ELR (cell line): ENCODE measurements around the gene ANKRD44.

Experiments
- DNase-seq: peaks from one replicate; pipeline ENCODE4 v3.0.0-alpha.2; 2015; ENCODE audit warnings: low read depth

ANKRD44 gene

DNA sequence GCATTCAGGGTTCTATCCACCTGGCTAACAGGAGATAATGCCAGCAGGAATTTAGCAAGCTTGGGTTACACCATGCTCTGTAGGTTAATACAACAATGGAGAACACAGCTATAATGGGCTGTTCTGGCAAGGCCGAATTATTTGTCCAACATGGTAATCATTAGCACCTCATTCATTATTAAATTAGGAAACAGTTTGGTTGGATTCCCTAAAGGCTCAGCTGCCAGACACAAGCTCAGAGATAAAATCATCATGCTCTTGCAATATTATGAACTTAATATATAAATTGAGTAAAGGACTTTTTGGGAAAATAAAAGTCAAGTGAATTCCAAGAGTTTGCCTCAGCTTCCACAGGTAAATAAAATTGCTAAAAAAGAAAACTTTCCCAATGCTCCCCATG is 166.4 kb downstream of the ANKRD44 start:
- no peak for DNase-seq

DNA sequence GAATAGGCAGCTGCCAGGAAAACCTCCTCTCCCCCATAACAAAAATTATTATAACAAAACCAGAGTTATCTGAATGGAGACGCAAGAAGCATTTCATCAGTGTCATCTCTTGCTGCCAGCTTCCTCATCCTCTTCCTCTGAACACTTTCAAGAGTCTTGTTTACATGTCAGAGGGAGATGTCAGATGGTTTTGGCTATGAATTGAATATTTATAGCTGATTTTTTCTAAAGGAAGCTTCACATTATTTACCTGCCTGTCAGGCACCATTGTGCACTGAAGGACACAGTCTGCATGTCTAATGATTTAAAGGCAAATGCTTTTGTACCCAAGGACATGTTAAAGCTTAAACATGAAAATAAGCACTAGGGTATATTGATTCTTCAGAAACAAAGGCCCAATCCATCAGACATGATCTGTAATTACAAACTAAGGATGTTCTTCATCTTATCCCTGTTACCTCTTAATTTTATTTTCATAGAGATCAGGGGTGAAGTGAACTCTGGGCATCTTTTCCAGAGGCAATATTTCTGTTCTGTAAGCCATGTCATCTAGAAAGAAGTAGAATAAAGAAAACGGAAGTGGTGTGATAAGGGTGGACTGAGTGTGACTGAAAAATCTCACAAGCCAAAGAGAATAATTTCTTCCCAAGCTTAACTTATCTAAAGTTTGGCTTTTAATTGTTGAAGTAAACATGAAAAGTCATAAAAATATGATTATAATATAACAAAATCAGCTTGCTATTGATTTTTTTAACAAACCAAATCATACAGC is 168.7 kb downstream of the ANKRD44 start:
- no peak for DNase-seq

DNA sequence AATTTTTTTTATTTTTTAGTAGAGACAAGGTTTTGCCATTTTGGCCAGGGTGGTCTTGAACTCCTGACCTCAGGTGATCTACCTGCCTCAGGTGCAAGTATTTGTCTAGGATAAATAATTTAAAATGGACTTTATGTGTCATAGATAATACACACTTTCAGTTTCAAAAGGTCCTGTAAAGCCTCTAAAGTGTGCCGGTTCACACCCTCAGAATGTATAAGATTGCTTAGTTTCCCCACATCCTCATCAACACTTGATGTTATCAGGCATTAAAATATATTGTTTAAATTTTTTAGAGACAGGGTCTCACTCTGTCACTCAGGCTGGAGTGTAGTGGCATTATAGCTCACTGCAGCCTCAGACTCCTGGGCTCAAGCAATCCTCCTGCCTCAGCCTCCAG is 170.5 kb downstream of the ANKRD44 start:
- no peak for DNase-seq

DNA sequence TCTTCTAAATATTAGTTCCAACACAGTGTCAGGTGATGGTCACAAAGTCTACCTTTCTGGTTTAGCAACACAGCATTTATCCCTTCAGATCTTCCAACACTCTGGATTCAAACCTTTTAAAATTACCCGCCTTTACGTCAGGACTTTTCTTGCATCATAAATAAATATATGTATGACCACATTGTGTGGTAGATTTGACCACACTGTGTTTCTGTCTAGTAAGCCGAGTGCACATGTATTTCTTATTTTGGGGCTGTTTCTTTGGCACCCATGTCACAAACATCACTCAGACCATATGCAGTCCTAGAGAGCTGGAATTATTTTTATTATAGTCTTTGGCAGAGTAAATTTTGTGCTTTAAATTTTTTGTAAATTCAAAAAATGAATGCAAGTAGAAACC is 172.1 kb downstream of the ANKRD44 start:
- no peak for DNase-seq

DNA sequence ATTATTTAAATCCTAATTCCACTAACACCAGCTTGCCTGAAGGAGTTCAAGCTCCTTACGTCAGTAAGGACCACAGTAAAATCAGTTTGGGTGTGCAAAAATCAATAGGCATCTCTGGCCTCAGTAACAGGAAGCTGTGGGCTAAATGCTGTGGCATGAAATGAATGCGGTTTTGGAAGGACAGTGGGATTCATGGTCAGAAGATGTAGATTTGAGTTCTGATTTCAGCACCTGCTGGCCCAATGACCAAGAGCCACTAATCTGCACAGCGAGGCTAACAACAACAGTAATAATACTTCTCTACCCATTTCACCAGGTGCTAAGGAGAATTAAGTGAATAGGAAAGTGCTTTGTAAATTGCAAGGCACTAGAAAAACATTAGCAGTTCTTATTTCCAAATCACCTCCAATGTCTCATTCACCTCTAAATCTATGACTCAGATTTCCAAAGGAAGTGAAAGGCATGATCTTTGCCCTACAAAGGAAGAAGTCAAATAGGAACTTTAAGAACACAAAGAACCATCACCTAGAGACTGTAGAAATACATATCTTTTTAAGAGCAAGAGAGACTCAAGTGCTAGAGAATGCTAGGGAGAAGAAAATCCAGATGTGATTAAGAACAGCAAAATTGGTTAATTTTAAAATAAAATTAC is 172.6 kb downstream of the ANKRD44 start:
- DNase-seq: peak; percentile 69

DNA sequence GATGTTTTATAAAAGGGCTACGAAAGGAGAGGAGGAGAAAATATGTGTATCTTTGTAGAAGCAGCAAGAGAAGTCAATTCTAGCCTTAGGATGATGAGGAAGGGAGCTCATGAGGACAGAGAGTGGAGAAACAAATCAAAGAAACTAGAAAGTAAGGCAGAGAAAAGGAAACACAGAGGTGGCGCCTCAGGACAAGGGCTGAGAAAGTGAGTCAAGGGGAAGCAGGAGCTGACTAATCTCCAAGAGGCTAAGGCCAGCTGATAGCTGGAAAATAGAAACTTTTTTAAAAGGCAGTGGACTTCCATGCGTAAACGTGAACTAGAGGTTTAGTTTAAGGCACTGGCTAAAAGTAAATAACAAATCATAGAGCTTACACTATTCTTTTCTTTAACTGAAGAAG is 173.3 kb downstream of the ANKRD44 start:
- peak; percentile 85 for DNase-seq

DNA sequence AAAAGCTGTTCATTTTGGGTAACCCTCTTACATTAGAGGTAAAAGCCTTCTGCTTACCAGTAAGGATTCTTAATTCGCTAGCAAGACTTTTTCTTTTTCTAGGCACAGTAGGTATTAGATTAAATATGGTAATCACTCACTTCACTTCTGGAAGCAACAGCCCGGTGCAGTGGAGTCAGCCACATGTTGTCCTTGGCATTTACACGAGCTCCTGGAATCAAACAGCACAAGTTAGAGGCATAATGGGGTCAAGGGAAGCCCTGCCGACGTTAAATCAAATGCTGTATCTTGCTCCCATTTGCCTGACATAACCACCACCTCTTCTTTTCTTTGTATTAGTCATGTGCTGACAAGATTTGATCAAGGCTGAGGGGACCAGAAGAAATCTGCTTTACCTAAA is 174.1 kb downstream of the ANKRD44 start:
- DNase-seq: peak; percentile 16

DNA sequence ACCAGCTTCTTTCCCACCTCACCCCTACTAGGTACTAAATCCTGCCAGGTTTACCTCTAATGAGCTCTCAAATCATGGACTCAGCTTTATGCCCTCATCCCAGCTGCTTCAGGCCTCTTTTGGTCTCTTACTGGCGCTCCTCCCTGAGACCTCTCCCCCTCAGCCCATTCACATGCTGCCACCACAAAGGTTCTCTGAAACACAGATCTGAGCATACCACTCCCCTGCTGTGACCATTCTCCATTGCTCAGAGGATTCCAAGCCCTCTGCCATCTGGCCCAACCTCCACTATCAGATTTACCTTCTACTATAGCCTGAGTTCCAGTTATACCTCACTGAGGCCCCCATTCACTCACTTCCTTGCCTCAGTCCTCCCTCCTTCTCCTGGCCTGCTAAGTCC is 174.8 kb downstream of the ANKRD44 start:
- no peak for DNase-seq

DNA sequence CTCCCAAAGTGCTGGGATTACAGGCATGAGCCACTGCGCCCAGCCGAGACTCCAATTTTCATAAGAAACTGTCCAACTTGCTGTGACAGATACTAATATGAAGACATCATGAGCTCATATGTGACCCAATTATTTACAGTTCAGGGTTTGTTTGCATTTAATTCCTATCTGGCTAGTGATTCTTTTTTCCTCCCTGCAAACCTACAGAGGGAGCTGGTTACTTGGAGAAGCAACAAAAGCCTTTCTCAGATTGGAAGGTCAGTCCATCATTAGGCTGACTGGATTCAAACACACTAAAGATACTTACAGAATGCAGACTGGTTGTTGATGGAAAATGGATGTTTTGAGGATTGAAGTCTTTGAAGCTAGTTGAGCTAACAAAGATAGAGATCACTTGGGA is 176.4 kb downstream of the ANKRD44 start:
- peak; percentile 6 for DNase-seq

DNA sequence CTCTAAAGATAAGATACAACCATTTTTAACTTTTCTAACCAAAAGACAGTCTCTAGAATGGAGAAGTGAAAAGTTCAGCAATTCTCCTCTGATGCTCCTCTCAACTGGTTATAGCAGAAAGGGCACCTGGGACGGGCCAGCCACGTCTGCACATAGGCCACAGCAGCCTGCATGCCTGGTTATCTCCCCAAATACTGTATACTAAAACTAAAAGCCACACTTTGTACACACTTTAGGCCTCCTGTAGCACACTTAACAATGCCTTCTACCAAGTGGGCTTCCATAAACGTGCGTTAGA is 179.1 kb downstream of the ANKRD44 start:
- no peak for DNase-seq

DNA sequence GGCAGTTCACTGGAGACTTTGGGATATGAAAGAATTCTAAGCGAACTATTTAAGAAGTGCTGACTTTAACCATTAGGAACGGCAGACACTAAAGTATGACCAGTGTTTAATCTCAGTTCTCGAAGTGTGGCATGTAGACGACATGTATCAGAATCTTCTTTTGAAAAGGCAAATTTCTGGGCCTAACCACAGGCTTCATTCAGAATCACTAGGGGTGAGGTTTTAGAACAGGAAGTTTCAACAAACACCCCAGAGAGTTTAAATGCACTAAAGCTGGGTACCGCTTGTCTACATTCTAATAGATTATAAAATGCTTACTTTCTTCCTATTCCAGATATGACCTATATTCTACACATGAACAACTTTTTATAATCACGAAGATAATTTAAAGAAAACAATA is 180.3 kb downstream of the ANKRD44 start:
- no peak for DNase-seq

DNA sequence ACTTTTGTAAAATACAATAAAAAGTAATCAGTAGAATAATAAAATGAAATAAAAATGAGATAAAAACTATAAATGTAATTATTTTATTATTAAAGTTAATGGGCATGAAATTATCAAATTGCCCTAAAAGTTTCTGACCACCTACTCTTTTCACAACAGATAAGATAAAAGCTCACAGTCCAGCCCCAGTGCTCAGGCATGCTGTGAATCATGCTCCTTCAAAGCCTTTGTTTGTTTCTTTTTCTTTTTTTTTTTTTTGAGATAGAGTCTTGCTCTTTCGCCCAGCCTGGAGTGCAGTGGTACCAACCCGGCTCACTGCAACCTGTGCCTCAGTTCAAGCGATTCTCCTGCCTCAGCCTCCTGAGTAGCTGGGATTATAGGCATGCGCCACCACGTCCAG is 181.7 kb downstream of the ANKRD44 start:
- DNase-seq: peak; percentile 13

DNA sequence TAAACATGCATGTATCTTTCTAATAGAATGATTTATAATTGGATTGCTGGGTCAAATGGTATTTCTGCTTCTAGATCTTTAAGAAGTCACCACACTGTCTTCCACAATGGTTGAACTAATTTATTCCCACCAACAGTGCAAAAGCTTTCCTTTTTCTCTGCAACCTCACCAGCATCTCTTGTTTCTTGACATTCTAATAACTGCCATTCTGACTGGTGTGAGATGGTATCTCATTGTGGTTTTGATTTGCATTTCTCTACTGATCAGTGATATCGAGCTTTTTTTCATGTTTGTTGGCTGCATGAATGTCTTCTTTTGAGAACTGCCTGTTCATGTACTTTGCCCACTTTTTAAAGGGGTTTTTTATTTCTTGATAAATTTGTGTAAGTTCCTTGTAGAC is 182.5 kb downstream of the ANKRD44 start:
- DNase-seq: no peak

DNA sequence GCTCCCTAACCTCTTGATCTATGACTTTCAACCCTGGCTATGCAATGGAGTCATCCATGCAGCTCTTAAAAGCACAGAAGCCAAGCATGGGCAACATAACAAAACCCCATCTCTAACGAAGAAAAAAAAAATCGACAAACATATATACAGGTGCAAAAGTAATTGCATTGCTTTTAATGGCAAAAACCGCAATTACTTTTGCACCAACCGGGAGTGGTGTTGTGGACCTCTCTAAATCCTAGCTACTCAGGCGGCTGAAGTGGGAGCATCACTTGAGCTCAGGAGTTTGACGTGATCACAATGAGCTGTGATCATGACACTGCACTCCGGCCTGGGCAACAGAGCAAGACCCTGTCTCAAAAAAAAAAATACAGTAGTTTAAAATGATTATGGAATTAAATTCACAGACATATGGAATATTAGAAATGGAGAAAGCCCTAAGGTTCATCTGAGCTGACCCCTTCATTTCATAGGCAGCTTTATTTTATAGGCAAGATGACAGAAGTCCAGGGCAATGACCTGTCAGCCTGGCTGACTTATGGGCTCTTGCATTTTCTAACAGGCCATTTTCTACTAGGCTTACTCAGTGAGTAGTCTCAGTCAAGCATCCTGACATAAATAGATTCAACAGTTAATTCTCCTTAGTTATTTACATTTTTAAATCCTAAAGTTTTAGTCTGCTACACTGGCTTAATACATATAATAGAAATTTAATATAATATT is 183.8 kb downstream of the ANKRD44 start:
- DNase-seq: no peak

DNA sequence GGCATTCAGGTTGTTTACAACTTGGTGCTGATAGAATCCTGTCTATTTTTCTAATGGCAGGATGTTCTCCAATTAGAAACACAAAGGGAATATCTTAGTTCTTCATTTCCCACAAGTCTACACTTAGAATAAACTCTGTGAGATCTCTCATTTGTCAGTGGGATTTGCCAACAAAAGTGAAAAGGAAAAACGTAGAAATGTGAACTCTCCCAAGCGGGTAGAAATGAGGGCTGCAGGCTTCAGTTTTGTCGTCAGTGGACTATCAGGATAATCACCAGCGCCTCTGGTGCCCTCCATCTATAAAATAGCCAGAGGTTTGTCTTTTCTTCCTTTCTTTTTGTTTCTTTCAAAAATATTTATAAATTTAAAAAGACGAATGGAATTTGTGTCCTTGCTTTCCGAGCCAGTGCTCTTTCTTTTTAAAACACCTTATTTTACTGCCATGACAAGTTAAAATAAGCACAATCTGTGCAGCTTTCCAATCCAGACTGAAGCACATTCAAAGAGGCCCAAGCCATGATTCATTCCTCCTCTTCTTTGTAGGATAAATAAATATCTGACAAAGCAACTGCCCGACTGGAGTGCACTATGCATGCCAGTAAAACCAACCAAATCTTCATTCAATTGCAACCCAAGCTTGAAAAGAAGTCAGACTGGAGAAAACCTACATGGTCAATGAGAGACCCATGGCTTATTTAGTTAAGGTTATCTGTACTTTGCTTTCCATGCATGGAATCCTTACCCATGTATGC is 185.8 kb downstream of the ANKRD44 start:
- peak; percentile 55 for DNase-seq

DNA sequence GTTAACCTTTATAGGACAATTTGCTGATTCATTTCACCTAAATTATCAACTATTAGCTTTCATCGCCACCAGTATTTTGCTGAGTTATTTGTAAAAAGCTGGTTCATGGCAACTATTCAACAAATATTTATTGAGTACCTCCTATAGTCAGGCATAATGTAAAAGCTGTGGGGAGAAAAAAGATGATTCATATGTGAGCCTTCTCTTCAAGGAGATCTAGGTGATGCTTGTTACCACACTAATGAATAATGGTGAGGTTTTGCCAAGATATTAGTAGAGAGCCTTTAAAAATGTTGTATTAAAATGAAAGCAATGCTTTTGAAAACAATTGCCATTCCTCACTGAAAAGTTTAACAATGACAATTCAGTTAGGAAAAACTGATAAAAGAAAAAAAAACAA is 187.8 kb downstream of the ANKRD44 start:
- peak; percentile 29 for DNase-seq

DNA sequence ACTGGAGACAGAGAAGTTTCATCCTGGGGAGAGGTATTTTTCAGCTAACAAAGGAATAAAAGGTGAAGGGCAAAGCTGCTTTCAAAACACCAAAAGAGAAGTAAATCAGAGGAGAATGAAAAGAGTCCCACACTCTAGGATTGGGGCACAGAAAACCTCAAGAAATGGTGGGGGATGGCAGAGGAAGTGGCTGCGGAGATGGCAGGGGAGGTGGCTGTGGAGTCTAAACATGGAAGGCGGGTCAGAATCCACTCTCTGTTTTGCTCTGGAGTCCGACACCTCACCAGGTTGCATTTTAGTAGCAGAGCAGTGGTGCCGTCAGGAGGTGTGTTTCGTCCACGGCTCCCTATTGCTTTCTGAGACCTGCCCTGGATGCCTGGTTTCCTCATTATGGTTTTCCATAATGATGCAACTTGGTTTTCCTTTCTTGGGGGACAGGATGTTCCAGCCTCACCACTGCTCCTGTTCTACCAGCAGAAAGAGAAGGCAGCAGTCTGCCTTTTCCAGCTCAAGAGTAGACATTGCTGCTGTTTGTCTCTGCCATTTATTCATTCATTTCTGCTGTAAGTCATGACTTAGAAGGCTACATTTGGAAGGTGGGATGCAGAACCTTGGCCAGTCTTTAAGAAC is 188.7 kb downstream of the ANKRD44 start:
- DNase-seq: no peak

DNA sequence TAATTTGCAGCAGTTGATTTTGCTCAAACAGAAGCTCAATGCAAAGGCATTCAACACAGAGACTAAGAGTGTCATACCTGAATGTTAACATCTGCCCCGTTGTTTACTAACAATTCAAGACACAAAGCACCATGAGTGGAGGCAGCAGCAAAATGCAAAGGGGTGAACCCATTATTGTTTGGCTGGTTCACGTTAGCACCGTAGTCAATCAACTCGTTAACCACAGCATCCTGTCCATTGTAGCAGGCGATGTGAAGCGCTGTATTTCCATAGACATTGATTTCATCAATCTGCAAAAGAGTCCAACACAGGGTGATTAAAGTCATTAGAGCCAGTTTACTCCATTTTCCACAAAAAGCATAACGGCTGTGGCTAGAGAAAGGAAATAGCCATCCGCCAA is 189.3 kb downstream of the ANKRD44 start:
- DNase-seq: no peak

DNA sequence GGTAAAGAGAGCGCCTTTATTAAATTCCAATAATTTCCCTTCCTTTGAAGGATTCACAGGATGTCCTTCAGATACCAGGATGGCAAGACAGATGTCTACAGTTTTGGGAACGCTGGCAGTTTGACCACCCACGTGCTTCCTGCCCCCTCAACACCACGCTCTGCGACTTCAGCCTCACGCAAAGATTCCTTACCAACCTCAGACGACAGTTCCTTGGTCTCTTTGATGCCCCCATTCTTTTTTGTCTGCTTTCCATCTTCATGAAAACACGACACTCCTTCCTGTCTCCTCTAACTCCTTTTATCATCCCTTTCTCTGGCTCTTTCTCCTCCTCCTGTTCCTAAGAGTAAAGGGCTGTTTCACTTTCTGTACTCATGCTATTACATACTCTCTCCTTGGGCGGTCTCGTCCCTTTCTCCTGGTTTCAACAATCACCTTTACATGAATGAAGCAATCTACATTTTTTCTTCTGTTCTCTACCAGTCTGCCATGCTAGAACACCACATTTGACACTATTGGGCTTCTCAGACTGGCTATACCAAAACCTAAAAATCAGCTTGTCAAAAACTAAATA is 194.2 kb downstream of the ANKRD44 start:
- no peak for DNase-seq

DNA sequence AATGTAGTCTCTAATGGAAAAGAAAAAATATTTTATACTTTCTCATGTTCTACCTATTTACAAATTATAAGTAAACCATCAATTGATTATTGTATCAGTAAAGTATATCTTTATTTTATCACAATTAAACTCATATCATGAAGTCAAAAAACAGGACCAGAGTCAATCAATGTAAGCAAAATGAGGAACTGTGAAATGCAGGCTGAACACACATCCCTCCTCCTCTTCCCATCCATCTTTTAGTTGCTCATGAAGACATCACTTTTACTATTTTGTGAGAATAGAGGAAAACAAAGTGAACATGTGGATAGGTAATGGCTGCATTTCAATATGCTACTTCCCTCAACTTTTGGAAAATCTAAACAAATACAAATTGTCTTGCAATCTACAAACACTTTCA is 195.3 kb downstream of the ANKRD44 start:
- DNase-seq: no peak

DNA sequence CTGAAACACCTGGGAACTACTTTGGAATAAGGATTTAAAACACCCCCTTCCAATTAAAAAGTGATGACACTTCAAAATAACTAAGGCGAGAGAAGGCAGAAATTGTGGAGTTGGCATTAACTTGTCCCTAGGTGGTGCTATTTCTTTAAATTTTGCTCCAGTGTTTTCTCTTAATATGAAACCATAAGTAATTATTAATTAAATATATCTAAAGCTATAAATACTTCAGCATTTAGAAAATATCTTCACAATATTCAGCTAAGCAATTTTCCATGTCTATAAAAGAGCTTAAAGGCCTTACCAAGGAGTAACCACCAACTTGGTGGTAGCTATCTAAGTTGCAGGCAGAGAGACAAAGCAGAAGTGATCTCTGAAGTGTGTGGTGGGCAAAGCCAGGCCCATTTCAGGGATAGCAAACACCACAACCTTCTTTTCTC is 197.3 kb downstream of the ANKRD44 start:
- DNase-seq: peak; percentile 64

DNA sequence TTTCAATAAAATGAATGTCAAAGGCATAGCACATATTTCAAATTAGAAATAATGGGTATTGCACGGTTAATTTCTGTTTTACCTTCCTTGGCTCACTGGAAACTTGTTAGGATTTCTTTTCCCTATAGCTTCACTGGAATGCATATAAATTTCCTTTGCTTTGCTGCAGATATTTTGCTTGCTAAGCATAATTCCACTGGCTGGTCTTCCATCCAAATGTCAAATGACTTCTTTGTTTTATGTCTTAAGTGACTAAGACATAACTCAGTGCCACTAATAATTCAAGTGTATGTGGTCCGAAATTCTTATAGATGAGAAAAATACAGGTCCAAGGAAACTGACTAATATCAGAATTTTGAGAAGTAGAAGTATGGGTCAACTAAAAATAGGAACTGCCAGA is 201.3 kb downstream of the ANKRD44 start:
- DNase-seq: no peak
